Activated CD4-positive, alpha-beta memory T cell treated with anti-CD3 and anti-CD28 coated beads, Interleukin-2, amount 10 ng/mL, durations not matched to agents 7 days and 5 days (primary cell): ENCODE measurements around the gene CDH19. TPM values are rescaled to one million over a fixed set of nuclear protein-coding genes. Genes with fewer than 3 reads are reported as not detected.
"Not testable (repeated sequence)": the region's sequence is repeated elsewhere in the genome, so short reads cannot be mapped to it uniquely, and the experiment has no call there.

Source experiments
- CTCF ChIA-PET: fragments of 350-600 bp; sonication (Branson Sonifier 250); formaldehyde crosslinking; loops from one replicate; lab custom pipeline; 2021; ENCODE audit warnings: antibody characterized with exemption, inconsistent platforms; lab: Charles Lee
- POLR2A ChIA-PET: fragments of 350-600 bp; sonication (Branson Sonifier 250); formaldehyde crosslinking; loops from one replicate; lab custom pipeline; 2021; ENCODE audit warnings: antibody characterized with exemption; lab: Charles Lee
- DNase-seq: peaks from one replicate; pipeline ENCODE4 v3.0.0-alpha.2; 2020
- H3K27ac Mint-ChIP-seq: one replicate; pipeline ENCODE4 v1.8.0; 2021; ENCODE audit warnings: mild to moderate bottlenecking, mixed read lengths
- H3K27me3 Mint-ChIP-seq: one replicate; pipeline ENCODE4 v1.8.0; 2021; ENCODE audit warnings: mixed read lengths
- H3K36me3 Mint-ChIP-seq: one replicate; pipeline ENCODE4 v1.8.0; 2021; ENCODE audit warnings: low read depth, mixed read lengths
- H3K4me1 Mint-ChIP-seq: one replicate; pipeline ENCODE4 v1.8.0; 2021; ENCODE audit warnings: mixed read lengths
- H3K4me3 Mint-ChIP-seq: one replicate; pipeline ENCODE4 v1.8.0; 2021; ENCODE audit warnings: mild to moderate bottlenecking, mixed read lengths
- H3K9me3 Mint-ChIP-seq: one replicate; pipeline ENCODE4 v1.8.0; 2021; ENCODE audit warnings: mixed read lengths
- total RNA-seq, 2 experiments: library from RNA; stranded (reverse); gene quantifications; one replicate each; pipeline ENCODE4 v1.2.3, GENCODE V29; 2021

Gene CDH19
- total RNA-seq, 2 experiments from 2014 or later = not detected

GRCh38 chr18:66497351-66497750 lies 106.5 kb downstream of the CDH19 start:
- Mint-ChIP-seq H3K9me3 (no peaks in the 10 kb centered on the region), H3K27ac (no peak overlapping the region), H3K27me3 (no peaks in the 10 kb centered on the region), H3K4me3 (no peak overlapping the region), H3K4me1 (no peaks in the 10 kb centered on the region), H3K36me3 (no peaks in the 10 kb centered on the region)
- ChIA-PET POLR2A (no interaction called here), CTCF (no interaction called here)
- no peak for DNase-seq

- no peaks in the 10 kb centered on the region for H3K9me3 Mint-ChIP-seq
- no peaks in the 10 kb centered on the region for H3K4me1 Mint-ChIP-seq
- no peak overlapping the region for H3K27ac Mint-ChIP-seq
- ChIA-PET POLR2A (no interaction called here), CTCF (no interaction called here)
- no peak for DNase-seq
- no peaks in the 10 kb centered on the region for H3K27me3 Mint-ChIP-seq
- no peaks in the 10 kb centered on the region for H3K36me3 Mint-ChIP-seq
- no peak overlapping the region for H3K4me3 Mint-ChIP-seq
These were observed 108.0 kb downstream of the CDH19 start for GRCh38 chr18:66495844-66496243.

GRCh38 chr18:66473882-66474281 lies 130.0 kb downstream of the CDH19 start:
- Mint-ChIP-seq H3K36me3 (no peaks in the 10 kb centered on the region), H3K4me1 (no peaks in the 10 kb centered on the region), H3K9me3 (peaks cover 9% of the 10 kb centered on the region), H3K4me3 (no peak overlapping the region), H3K27me3 (no peaks in the 10 kb centered on the region), H3K27ac (no peak overlapping the region)
- POLR2A ChIA-PET = no interaction called here
- CTCF ChIA-PET = no interaction called here
- no peak for DNase-seq

GRCh38 chr18:66466184-66466583 lies 137.7 kb downstream of the CDH19 start:
- DNase-seq, POLR2A ChIA-PET, H3K27ac Mint-ChIP-seq, H3K36me3 Mint-ChIP-seq, H3K27me3 Mint-ChIP-seq, CTCF ChIA-PET, H3K4me1 Mint-ChIP-seq, H3K4me3 Mint-ChIP-seq: not testable (repeated sequence)
- H3K9me3 Mint-ChIP-seq = peaks cover 13% of the 10 kb centered on the region

- POLR2A ChIA-PET = no interaction called here
- Mint-ChIP-seq H3K4me1 (no peaks in the 10 kb centered on the region), H3K36me3 (no peaks in the 10 kb centered on the region), H3K4me3 (no peak overlapping the region), H3K9me3 (peaks cover 7% of the 10 kb centered on the region), H3K27me3 (no peaks in the 10 kb centered on the region), H3K27ac (no peak overlapping the region)
- DNase-seq = no peak
- CTCF ChIA-PET = no interaction called here
These were observed 142.5 kb downstream of the CDH19 start for GRCh38 chr18:66461344-66461743.

- Mint-ChIP-seq H3K9me3 (peaks cover 10% of the 10 kb centered on the region), H3K27me3 (no peaks in the 10 kb centered on the region), H3K36me3 (no peaks in the 10 kb centered on the region), H3K4me1 (no peaks in the 10 kb centered on the region), H3K4me3 (no peak overlapping the region), H3K27ac (no peak overlapping the region)
- ChIA-PET POLR2A (no interaction called here), CTCF (no interaction called here)
- DNase-seq = no peak
These were observed 146.6 kb downstream of the CDH19 start for GRCh38 chr18:66457245-66457644.
